WTC11 (cell line): ENCODE data around the gene DTD1.

Experiments
- ATF2 ChIP-seq: sonication (generic); formaldehyde crosslinking; IDR thresholded peaks from 2 replicates; pipeline ENCODE4 v1.8.1; 2022; ENCODE audit warnings: low read depth, missing genetic modification reagents, borderline replicate concordance
- ATF3 ChIP-seq: sonication (generic); formaldehyde crosslinking; conservative IDR thresholded peaks from 2 replicates; pipeline ENCODE4 v1.8.1; 2022; ENCODE audit warnings: mild to moderate bottlenecking, missing genetic modification reagents
- CTCF ChIP-seq: fragments of 200-600 bp; IDR thresholded peaks from 2 replicates; pipeline ENCODE4 v1.8.0; 2022; ENCODE audit warnings: antibody characterized with exemption
- GABPB1 ChIP-seq: sonication (generic); formaldehyde crosslinking; IDR thresholded peaks from 2 replicates; pipeline ENCODE4 v1.8.1; 2023; ENCODE audit warnings: mild to moderate bottlenecking, missing genetic modification reagents
- MLX ChIP-seq: sonication (generic); formaldehyde crosslinking; IDR thresholded peaks from 2 replicates; pipeline ENCODE4 v1.8.1; 2023; ENCODE audit warnings: mild to moderate bottlenecking, missing genetic modification reagents, moderate library complexity
- NR1H2 ChIP-seq: sonication (generic); formaldehyde crosslinking; IDR thresholded peaks from 2 replicates; pipeline ENCODE4 v1.9.0; 2021; ENCODE audit warnings: mild to moderate bottlenecking, moderate library complexity, missing genetic modification reagents
- PRDM15 ChIP-seq: sonication (generic); formaldehyde crosslinking; IDR thresholded peaks from 2 replicates; pipeline ENCODE4 v1.8.0; 2022; ENCODE audit warnings: missing genetic modification reagents
- SP1 ChIP-seq: sonication (generic); formaldehyde crosslinking; conservative IDR thresholded peaks from 2 replicates; pipeline ENCODE4 v1.8.1; 2022; ENCODE audit warnings: missing genetic modification reagents
- TCF7 ChIP-seq: sonication (generic); formaldehyde crosslinking; IDR thresholded peaks from 2 replicates; pipeline ENCODE4 v1.8.0; 2022; ENCODE audit warnings: mild to moderate bottlenecking, low read depth, missing genetic modification reagents, moderate library complexity
- USF2 ChIP-seq: sonication (generic); formaldehyde crosslinking; IDR thresholded peaks from 2 replicates; pipeline ENCODE4 v1.8.1; 2023; ENCODE audit warnings: mild to moderate bottlenecking, missing genetic modification reagents, moderate library complexity
- ZNF121 ChIP-seq: sonication (generic); formaldehyde crosslinking; IDR thresholded peaks from 2 replicates; pipeline ENCODE4 v1.8.0; 2023; ENCODE audit warnings: missing genetic modification reagents
- ZNF232 ChIP-seq: sonication (generic); formaldehyde crosslinking; IDR thresholded peaks from 2 replicates; pipeline ENCODE4 v1.8.0; 2022; ENCODE audit warnings: mild to moderate bottlenecking, missing genetic modification reagents
- ZNF423 ChIP-seq: fragments of 250-450 bp; sonication (Bioruptor Pico); IDR thresholded peaks from 2 replicates; pipeline ENCODE4 v2.1.2; 2022; ENCODE audit warnings: mild to moderate bottlenecking, moderate library complexity
- ZNF671 ChIP-seq: fragments of 250-450 bp; sonication (Bioruptor Pico); IDR thresholded peaks from 2 replicates; pipeline ENCODE4 v1.8.0; 2021; ENCODE audit warnings: mild to moderate bottlenecking

GRCh38 chr20:18669241-18670019 is 81.6 kb downstream of the DTD1 start:
- TF ChIP-seq ZNF671 (CRISPR knock-in tag) (no peak), CTCF (no peak), ZNF121 (no peak), ATF3 (CRISPR knock-in tag) (no peak), ATF2 (CRISPR knock-in tag) (no peak), MLX (CRISPR knock-in tag) (no peak), ZNF232 (CRISPR knock-in tag) (no peak), SP1 (CRISPR knock-in tag) (no peak), ZNF423 (CRISPR knock-in tag) (no peak), NR1H2 (CRISPR knock-in tag) (no peak), TCF7 (CRISPR knock-in tag) (no peak), GABPB1 (no peak), PRDM15 (CRISPR knock-in tag) (no peak), USF2 (CRISPR knock-in tag) (no peak)
